Measurements from ENCODE around the gene SLC16A5.
"Not testable (repeated sequence)": the region's sequence is repeated elsewhere in the genome, so short reads cannot be mapped to it uniquely, and the experiment has no call there.

The SLC16A5 gene

DNA sequence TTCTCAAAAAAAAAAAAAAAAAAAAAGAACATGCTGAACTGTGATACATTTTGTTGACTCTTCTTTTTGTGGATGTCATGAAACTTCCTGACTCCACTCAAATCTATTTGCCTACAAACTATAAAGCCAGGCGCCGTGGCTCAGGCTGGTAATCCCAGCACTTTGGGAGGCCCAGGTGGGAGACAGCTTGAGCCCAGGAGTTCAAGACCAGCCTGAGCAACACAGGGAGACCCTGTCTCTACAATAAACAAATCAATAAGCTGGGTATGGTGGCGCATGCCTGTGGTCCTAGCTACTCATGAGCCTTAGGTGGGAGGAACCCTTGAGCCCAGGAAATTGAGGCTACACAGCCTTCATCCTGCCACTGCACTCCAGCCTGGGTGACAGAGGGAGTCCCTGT, 45.2 kb downstream of the SLC16A5 start:
- TF ChIP-seq OSR1 (CRISPR knock-in tag; IDR thresholded peaks at IDR 0.05): no peak
- no peak for TF ChIP-seq SNAI2 (CRISPR knock-in tag; IDR thresholded peaks at IDR 0.05)
- no peak for TF ChIP-seq CSDC2 (CRISPR knock-in tag; IDR thresholded peaks at IDR 0.05)
- no peak for TF ChIP-seq ARNTL (CRISPR knock-in tag; IDR thresholded peaks at IDR 0.05; ENCODE audit: borderline replicate concordance, low read depth)
- TF ChIP-seq, protein P1, sequence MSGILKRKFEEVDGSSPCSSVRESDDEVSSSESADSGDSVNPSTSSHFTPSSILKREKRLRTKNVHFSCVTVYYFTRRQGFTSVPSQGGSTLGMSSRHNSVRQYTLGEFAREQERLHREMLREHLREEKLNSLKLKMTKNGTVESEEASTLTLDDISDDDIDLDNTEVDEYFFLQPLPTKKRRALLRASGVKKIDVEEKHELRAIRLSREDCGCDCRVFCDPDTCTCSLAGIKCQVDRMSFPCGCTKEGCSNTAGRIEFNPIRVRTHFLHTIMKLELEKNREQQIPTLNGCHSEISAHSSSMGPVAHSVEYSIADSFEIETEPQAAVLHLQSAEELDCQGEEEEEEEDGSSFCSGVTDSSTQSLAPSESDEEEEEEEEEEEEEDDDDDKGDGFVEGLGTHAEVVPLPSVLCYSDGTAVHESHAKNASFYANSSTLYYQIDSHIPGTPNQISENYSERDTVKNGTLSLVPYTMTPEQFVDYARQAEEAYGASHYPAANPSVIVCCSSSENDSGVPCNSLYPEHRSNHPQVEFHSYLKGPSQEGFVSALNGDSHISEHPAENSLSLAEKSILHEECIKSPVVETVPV (CRISPR knock-in tag; IDR thresholded peaks at IDR 0.05): no peak
- TF ChIP-seq ZNF565 (CRISPR knock-in tag; conservative IDR thresholded peaks at IDR 0.05; ENCODE audit: low read depth): no peak
- TF ChIP-seq ESRRG (CRISPR knock-in tag; IDR thresholded peaks at IDR 0.05): no peak
- no peak for ATAC-seq

DNA sequence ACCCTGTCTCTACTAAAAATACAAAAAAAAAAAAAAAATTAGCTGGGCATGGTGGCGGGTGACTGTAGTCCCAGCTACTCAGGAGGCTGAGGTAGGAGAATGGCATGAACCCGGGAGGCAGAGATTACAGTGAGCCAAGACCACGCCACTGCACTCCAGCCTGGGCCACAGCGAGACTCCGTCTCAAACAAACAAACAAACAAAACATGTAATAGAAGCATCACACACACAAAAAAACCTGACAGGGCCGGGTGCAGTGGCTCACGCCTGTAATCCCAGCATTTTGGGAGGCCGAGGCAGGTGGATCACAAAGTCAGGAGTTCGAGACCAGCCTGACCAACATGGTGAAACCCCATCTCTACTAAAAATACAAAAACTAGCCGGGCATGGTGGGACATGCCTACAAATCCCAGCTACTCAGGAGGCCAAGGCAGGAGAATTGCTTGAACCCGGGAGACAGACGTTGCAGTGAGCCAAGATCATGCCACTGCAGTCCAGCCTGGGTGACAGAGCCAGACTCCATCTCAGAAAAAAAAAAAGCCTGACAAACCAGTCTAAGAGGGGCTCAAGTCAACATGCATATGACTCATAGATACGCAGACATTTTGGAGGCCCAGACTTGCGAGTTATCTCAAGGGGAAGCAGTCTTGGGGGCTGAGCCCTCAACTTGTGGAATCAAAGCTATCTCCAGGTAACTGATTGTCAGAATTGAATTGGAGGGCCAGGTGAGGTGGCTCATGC, 46.0 kb downstream of the SLC16A5 start:
- not testable (repeated sequence) for ATAC-seq

DNA sequence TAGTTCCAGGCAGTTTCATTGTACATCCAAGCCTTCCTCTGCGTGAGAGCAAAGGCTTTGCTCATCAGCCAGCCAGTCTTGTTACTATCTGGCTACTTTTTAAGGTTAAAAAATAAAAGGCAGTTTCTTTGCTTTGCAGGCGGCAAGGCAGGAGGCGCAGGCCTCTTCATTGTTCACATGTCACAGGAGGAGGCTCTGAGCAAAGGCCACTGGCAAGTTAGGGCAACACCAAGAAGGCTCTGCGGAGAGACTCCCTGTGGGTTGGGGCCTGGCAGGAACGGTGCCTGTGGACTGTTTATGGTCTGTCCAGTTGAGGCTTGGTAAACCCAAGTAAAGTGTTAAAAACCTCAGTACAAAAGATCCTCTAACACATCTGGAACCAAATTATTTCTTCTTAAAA, 47.7 kb downstream of the SLC16A5 start:
- no peak for TF ChIP-seq TCF4 (CRISPR knock-in tag; IDR thresholded peaks at IDR 0.05; ENCODE audit: borderline replicate concordance)
- no peak for TF ChIP-seq ISL1 (CRISPR knock-in tag; IDR thresholded peaks at IDR 0.05)
- TF ChIP-seq, protein P2, sequence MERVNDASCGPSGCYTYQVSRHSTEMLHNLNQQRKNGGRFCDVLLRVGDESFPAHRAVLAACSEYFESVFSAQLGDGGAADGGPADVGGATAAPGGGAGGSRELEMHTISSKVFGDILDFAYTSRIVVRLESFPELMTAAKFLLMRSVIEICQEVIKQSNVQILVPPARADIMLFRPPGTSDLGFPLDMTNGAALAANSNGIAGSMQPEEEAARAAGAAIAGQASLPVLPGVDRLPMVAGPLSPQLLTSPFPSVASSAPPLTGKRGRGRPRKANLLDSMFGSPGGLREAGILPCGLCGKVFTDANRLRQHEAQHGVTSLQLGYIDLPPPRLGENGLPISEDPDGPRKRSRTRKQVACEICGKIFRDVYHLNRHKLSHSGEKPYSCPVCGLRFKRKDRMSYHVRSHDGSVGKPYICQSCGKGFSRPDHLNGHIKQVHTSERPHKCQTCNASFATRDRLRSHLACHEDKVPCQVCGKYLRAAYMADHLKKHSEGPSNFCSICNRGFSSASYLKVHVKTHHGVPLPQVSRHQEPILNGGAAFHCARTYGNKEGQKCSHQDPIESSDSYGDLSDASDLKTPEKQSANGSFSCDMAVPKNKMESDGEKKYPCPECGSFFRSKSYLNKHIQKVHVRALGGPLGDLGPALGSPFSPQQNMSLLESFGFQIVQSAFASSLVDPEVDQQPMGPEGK (CRISPR knock-in tag; IDR thresholded peaks at IDR 0.05; ENCODE audit: borderline replicate concordance): no peak
- TF ChIP-seq RARB (CRISPR knock-in tag; IDR thresholded peaks at IDR 0.05): no peak
- TF ChIP-seq ZFP3 (CRISPR knock-in tag; IDR thresholded peaks at IDR 0.05): no peak
- ATAC-seq: no peak

DNA sequence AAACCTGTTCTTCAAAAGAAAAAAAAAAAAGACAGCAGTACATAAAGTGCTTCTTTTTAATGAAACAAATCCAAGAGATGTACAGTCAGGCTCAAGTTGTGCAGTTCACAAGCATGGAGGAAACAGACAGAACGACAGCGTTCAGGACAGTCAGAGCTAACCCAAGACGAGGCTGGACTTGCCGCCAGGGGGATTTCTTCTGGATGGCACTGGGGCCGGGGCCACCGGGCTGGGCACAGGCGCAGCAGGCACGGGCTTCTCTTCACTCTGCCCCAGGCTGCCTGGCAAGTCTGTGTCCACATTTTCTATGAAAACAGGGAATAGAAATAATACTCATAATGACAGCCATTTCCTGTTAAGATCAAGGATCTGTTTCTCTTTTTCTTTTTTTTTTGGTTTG, 48.2 kb downstream of the SLC16A5 start:
- TF ChIP-seq, protein P3, sequence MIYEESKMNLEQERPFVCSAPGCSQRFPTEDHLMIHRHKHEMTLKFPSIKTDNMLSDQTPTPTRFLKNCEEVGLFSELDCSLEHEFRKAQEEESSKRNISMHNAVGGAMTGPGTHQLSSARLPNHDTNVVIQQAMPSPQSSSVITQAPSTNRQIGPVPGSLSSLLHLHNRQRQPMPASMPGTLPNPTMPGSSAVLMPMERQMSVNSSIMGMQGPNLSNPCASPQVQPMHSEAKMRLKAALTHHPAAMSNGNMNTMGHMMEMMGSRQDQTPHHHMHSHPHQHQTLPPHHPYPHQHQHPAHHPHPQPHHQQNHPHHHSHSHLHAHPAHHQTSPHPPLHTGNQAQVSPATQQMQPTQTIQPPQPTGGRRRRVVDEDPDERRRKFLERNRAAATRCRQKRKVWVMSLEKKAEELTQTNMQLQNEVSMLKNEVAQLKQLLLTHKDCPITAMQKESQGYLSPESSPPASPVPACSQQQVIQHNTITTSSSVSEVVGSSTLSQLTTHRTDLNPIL (CRISPR knock-in tag; IDR thresholded peaks at IDR 0.05; ENCODE audit: low read depth): no peak
- TF ChIP-seq CSDC2 (CRISPR knock-in tag; IDR thresholded peaks at IDR 0.05): no peak
- TF ChIP-seq ZNF565 (CRISPR knock-in tag; conservative IDR thresholded peaks at IDR 0.05; ENCODE audit: low read depth): no peak
- TF ChIP-seq ESRRG (CRISPR knock-in tag; IDR thresholded peaks at IDR 0.05): no peak
- TF ChIP-seq, protein P1 (CRISPR knock-in tag; IDR thresholded peaks at IDR 0.05): no peak
- no peak for TF ChIP-seq RARB (CRISPR knock-in tag; IDR thresholded peaks at IDR 0.05)
- TF ChIP-seq ZNF70 (CRISPR knock-in tag; IDR thresholded peaks at IDR 0.05): no peak
- TF ChIP-seq ZNF8 (CRISPR knock-in tag; IDR thresholded peaks at IDR 0.05): no peak
- TF ChIP-seq BACH2 (CRISPR knock-in tag; IDR thresholded peaks at IDR 0.05; ENCODE audit: borderline replicate concordance): no peak
- TF ChIP-seq ZFP30 (CRISPR knock-in tag; IDR thresholded peaks at IDR 0.05): no peak
- no peak for TF ChIP-seq SNAI2 (CRISPR knock-in tag; IDR thresholded peaks at IDR 0.05)
- TF ChIP-seq OSR1 (CRISPR knock-in tag; IDR thresholded peaks at IDR 0.05): no peak
- TF ChIP-seq, protein P2 (CRISPR knock-in tag; IDR thresholded peaks at IDR 0.05; ENCODE audit: borderline replicate concordance): no peak
- TF ChIP-seq TCF4 (CRISPR knock-in tag; IDR thresholded peaks at IDR 0.05; ENCODE audit: borderline replicate concordance): no peak
- no peak for TF ChIP-seq GLIS3 (CRISPR knock-in tag; IDR thresholded peaks at IDR 0.05)
- no peak for TF ChIP-seq ZC3H10 (CRISPR knock-in tag; IDR thresholded peaks at IDR 0.05)
- TF ChIP-seq ZFP3 (CRISPR knock-in tag; IDR thresholded peaks at IDR 0.05): no peak
- no peak for TF ChIP-seq ISL1 (CRISPR knock-in tag; IDR thresholded peaks at IDR 0.05)

DNA sequence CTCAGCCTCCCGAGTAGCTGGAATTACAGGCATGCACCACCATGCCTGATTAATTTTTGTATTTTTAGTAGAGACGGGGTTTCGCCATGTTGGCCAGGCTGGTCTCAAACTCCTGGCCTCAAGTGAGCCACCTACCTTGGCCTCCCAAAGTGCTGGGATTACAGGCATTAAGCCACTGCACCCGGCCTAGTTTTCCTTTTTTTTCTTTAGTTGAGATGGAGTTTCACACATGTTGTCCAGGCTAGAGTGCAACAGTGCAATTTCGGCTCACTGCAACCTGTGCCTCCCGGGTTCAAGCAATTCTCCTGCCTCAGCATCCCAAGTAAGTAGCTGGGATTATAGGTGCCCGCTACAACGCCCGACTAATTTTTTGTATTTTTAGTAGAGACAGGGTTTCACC, 50.0 kb downstream of the SLC16A5 start:
- ATAC-seq: not testable (repeated sequence)

More for the DNA sequence above, 48.2 kb downstream of the SLC16A5 start:
- no peak for ATAC-seq

Data from SK-N-SH treated with all-trans-retinoic acid at 6 μM for 48 hours (cell line).